Lower lobe of right lung (tissue), 2 donors: Measurements from ENCODE around the gene C6orf52. TPM values are rescaled to one million over a fixed set of nuclear protein-coding genes. Genes with fewer than 3 reads are reported as not detected.

Source experiments
- ATAC-seq, 2 donors: fragments of 200-7000 bp; cut with Tn5 transposase; one replicate each; pipeline ENCODE4 v1.9.1; 2020 to 2022; ENCODE audit warnings: mild to moderate bottlenecking in 2 of 2, moderate library complexity in 2 of 2
- DNase-seq: peaks from one replicate; pipeline ENCODE4 v3.0.0-alpha.2; 2020
- H3K27ac ChIP-seq: fragments of 200-600 bp; one replicate; pipeline ENCODE4 v1.8.0; 2022
- H3K27me3 ChIP-seq: fragments of 200-600 bp; one replicate; pipeline ENCODE4 v1.8.0; 2022; ENCODE audit warnings: low read depth
- H3K36me3 ChIP-seq: fragments of 200-600 bp; one replicate; pipeline ENCODE4 v1.8.0; 2022; ENCODE audit warnings: mild to moderate bottlenecking
- H3K4me1 ChIP-seq: fragments of 200-600 bp; one replicate; pipeline ENCODE4 v1.8.0; 2022
- H3K4me3 ChIP-seq: fragments of 200-600 bp; one replicate; pipeline ENCODE4 v1.8.0; 2022; ENCODE audit warnings: mild to moderate bottlenecking
- H3K9me3 ChIP-seq: fragments of 200-600 bp; one replicate; pipeline ENCODE4 v1.8.0; 2022
- intact Hi-C: fragments of 100-400 bp; cut with DNase I; formaldehyde crosslinking; loops from one replicate; pipeline ENCODE4 v1.11.0; 2022
- total RNA-seq: library from RNA; stranded (reverse); fragmentation: NEBNext Ultra II Directional; extraction: Animal tissue kit (Norgen Biotek cat#: 25700); gene quantifications from one replicate; pipeline ENCODE4 v1.2.1, GENCODE V29; 2021
- TF ChIP-seq, protein P1 (sequence below): fragments of 200-600 bp; IDR thresholded peaks from one replicate; pipeline ENCODE4 v1.8.0; 2022; ENCODE audit warnings: antibody characterized with exemption, mild to moderate bottlenecking
- donor health status: DM: no; HTN: yes; CAD: no; lungs with severe emphysema.

Gene C6orf52
- total RNA-seq, 1 donor from 2014 or later: 1.3 TPM

DNA sequence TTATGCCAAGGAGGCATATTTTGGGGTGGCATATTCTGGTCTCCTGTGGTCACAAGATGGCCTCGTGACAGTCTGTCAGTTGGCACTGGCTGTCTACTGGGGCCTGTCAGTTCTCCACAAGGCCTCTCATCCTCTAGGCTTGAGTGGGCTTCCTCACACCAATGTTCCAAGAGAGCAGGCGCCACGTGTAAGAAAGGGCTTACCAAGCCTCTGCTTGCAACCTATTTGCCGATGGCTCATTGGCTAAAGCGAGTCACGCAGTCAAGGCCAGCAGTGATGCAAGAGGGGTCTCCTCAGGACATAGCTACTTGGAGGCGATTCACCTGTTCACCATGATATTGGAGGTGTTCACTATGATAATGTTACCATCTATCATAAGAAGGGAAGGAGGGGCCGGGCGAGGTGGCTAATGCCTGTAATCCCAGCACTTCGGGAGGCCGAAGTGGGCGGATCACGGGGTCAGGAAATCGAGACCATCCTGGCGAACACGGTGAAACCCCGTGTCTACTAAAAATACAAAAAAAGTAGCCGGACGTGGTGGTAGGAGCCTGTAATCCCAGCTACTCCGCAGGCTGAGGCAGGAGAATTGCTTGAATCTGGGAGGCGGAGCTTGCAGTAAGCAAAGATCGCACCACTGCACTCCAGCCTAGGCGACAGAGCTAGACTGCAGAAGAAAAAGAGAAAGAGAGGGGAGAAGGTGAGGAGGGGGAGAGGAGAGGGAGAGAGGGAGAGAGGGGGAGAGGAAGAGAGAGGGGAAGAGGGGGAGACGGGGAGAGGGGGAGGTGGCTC, 35.3 kb downstream of the C6orf52 start:
- DNase-seq (no peak), ATAC-seq (no peak)
- no peaks in the 10 kb centered on the region for H3K9me3 ChIP-seq
- no peaks in the 10 kb centered on the region for H3K27me3 ChIP-seq
- no peaks in the 10 kb centered on the region for H3K4me1 ChIP-seq
- intact Hi-C loops: no loop called here
- no peaks in the 10 kb centered on the region for H3K36me3 ChIP-seq
- H3K4me3 ChIP-seq: peak overlapping the region; percentile 42
- H3K27ac ChIP-seq: no peak overlapping the region
- TF ChIP-seq, protein P1, sequence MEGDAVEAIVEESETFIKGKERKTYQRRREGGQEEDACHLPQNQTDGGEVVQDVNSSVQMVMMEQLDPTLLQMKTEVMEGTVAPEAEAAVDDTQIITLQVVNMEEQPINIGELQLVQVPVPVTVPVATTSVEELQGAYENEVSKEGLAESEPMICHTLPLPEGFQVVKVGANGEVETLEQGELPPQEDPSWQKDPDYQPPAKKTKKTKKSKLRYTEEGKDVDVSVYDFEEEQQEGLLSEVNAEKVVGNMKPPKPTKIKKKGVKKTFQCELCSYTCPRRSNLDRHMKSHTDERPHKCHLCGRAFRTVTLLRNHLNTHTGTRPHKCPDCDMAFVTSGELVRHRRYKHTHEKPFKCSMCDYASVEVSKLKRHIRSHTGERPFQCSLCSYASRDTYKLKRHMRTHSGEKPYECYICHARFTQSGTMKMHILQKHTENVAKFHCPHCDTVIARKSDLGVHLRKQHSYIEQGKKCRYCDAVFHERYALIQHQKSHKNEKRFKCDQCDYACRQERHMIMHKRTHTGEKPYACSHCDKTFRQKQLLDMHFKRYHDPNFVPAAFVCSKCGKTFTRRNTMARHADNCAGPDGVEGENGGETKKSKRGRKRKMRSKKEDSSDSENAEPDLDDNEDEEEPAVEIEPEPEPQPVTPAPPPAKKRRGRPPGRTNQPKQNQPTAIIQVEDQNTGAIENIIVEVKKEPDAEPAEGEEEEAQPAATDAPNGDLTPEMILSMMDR: no peak

DNA sequence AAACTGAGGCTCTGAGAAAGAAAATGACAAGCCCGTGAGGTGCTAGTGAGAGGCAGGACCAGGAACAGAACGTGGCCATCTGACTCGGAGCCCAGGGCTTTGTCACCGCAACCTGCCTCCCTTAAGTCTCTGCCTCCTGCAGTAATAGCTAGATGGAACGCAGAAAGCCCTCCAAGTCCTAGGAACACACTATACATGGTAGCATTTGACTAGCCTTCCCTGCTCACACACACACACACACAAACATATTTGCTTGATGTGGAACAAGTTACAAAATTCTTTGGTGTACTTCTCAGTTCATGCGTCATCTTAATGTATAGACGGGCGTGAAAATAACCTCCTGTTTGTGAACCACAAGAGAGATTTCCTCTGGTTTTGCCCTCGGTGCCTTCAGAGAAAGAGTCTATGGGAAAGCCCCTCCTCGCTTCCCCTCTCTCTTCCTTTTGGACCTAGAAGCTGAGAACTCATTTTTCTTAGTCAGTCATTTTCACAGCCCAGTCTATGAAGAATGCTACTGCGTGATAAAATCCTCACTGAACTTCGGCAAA, 38.8 kb downstream of the C6orf52 start:
- ATAC-seq: no peak
- no peak overlapping the region for H3K4me3 ChIP-seq
- no peaks in the 10 kb centered on the region for H3K9me3 ChIP-seq
- no peak for DNase-seq
- H3K36me3 ChIP-seq: no peaks in the 10 kb centered on the region
- H3K4me1 ChIP-seq: no peaks in the 10 kb centered on the region
- H3K27me3 ChIP-seq: no peaks in the 10 kb centered on the region
- intact Hi-C loops: no loop called here
- TF ChIP-seq, protein P1: no peak
- H3K27ac ChIP-seq: no peak overlapping the region

DNA sequence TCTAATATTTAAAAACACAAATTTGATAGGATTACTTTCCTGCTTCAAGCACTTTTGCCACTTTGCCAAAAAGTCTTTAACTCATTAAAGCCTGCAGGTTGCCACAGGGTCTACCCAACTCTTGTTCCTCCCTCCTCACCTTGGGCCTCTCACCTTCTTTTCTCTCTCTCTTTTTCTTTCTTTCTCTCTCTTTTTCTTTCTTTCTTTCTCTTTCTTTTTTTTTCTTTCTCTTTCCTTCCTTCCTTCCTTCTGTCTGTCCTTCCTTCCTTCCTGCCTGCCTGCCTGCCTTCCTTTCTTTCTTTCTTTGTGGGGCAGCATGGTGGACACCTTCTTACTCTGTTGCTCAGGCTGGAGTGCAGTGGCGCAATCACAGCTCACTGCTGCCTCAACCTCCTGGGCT, 50.2 kb downstream of the C6orf52 start:
- Histone ChIP-seq H3K9me3 (no peaks in the 10 kb centered on the region), H3K4me1 (no peaks in the 10 kb centered on the region), H3K4me3 (no peak overlapping the region), H3K36me3 (no peaks in the 10 kb centered on the region), H3K27ac (no peak overlapping the region), H3K27me3 (no peaks in the 10 kb centered on the region)
- no peak for DNase-seq
- TF ChIP-seq, protein P1: no peak
- intact Hi-C loops: no loop called here
- no peak for ATAC-seq

DNA sequence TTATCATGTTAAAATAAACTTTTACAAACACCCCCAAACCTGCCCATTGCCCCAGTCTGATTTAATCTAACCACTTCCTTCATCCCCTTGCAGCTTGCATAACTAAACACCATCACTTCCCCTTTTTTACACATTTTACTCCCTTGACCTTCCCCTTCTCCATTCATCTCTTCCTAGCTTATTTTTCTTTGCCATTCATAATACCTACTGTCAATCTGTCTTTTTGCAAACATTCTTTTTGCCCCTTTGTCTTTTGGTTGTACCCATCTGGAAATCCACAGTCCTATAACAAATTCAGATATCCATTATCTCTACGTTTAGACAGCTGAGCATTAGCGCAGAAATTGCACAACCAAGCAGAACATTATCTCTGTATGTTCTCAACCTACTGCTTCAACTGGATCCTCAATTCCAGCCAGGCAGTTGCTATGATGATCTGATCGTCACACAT, 51.2 kb downstream of the C6orf52 start:
- Histone ChIP-seq H3K36me3 (no peaks in the 10 kb centered on the region), H3K9me3 (no peaks in the 10 kb centered on the region), H3K4me3 (no peak overlapping the region), H3K27me3 (no peaks in the 10 kb centered on the region), H3K4me1 (no peaks in the 10 kb centered on the region), H3K27ac (no peak overlapping the region)
- TF ChIP-seq, protein P1: no peak
- intact Hi-C loops: no loop called here
- DNase-seq (no peak), ATAC-seq (peak; percentile 71 to 78)

DNA sequence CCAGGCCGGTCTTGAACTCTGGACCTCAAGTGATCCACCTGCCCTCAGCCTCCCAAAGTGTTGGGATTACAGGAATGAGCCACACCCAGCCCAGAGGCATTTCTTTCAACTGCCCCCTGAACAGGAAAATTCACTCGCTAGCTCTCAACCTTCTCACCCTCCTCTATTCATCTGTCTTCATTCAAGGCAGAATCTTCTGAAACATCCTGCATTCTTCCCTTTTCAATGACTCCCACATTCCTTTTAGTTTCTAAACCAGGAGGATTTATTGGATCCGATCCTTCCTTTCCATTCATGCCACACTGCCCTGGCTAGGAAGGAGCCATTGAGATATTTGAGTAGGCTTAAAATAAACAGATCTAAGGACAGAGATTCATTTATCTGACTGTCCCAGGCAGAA, 52.9 kb downstream of the C6orf52 start:
- Histone ChIP-seq H3K4me1 (no peaks in the 10 kb centered on the region), H3K9me3 (no peaks in the 10 kb centered on the region), H3K36me3 (no peaks in the 10 kb centered on the region), H3K27ac (no peak overlapping the region), H3K4me3 (no peak overlapping the region), H3K27me3 (no peaks in the 10 kb centered on the region)
- ATAC-seq: no peak
- no peak for DNase-seq
- intact Hi-C loops: no loop called here
- TF ChIP-seq, protein P1: no peak
